Measurements from ENCODE around the gene STK11IP.

The STK11IP gene

GRCh38 chr2:219663116-219663762, 65.6 kb downstream of the STK11IP start:
- TF ChIP-seq, protein P1, sequence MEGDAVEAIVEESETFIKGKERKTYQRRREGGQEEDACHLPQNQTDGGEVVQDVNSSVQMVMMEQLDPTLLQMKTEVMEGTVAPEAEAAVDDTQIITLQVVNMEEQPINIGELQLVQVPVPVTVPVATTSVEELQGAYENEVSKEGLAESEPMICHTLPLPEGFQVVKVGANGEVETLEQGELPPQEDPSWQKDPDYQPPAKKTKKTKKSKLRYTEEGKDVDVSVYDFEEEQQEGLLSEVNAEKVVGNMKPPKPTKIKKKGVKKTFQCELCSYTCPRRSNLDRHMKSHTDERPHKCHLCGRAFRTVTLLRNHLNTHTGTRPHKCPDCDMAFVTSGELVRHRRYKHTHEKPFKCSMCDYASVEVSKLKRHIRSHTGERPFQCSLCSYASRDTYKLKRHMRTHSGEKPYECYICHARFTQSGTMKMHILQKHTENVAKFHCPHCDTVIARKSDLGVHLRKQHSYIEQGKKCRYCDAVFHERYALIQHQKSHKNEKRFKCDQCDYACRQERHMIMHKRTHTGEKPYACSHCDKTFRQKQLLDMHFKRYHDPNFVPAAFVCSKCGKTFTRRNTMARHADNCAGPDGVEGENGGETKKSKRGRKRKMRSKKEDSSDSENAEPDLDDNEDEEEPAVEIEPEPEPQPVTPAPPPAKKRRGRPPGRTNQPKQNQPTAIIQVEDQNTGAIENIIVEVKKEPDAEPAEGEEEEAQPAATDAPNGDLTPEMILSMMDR (IDR thresholded peaks at IDR 0.05; ENCODE audit: insufficient read depth, low read depth, low read length, missing control alignments): no peak
- no peak for DNase-seq (ENCODE audit: low read depth)
- H3K4me3 ChIP-seq (ENCODE audit: low read depth, low read length): no peak overlapping the region

GRCh38 chr2:219664041-219664440, 66.4 kb downstream of the STK11IP start:
- no peak overlapping the region for H3K4me3 ChIP-seq (ENCODE audit: low read depth, low read length)
- DNase-seq (ENCODE audit: low read depth): no peak

DNA sequence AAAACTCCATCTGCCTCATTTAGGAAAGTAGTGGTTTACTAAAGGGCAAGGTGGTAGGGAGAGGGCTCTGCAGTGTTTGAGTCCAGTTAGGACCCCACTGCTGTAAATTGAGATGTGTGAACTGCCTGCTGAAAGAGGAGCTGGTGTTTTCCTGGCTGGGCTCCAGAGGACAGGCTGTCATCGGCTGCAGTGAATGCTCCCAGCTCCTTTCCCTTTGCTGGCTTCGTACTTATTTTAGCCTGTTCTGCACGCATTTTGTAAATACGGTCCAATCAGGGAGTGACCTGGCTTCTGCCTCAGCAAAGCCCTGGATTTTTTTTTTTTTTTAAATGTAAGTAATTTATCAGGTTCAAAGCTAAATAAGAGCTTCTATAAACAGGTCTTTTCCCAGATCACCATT, 67.3 kb downstream of the STK11IP start:
- no peak for DNase-seq (ENCODE audit: low read depth)
- TF ChIP-seq, protein P1 (IDR thresholded peaks at IDR 0.05; ENCODE audit: insufficient read depth, low read depth, low read length, missing control alignments): no peak

More at GRCh38 chr2:219664041-219664440, 66.4 kb downstream of the STK11IP start:
- TF ChIP-seq, protein P1 (IDR thresholded peaks at IDR 0.05; ENCODE audit: insufficient read depth, low read depth, low read length, missing control alignments): no peak

GRCh38 chr2:219665926-219666325, 68.3 kb downstream of the STK11IP start:
- DNase-seq (ENCODE audit: low read depth): no peak
- no peak overlapping the region for H3K4me3 ChIP-seq (ENCODE audit: low read depth, low read length)
- TF ChIP-seq, protein P1 (IDR thresholded peaks at IDR 0.05; ENCODE audit: insufficient read depth, low read depth, low read length, missing control alignments): no peak

More for the DNA sequence above, 67.3 kb downstream of the STK11IP start:
- no peak overlapping the region for H3K4me3 ChIP-seq (ENCODE audit: low read depth, low read length)

All from GM12865 (cell line).